HepG2 (cell line): ENCODE measurements around the gene REEP6. TPM values are rescaled to one million over a fixed set of nuclear protein-coding genes. Genes with fewer than 3 reads are reported as not detected.
A peak's percentile ranks its signal among the peaks of the same experiment; 100 is the strongest.

Source experiments
- ATF3 ChIP-seq: sonication (generic); formaldehyde crosslinking; IDR thresholded peaks from 2 replicates; pipeline ENCODE4 v1.4.0; 2020; ENCODE audit warnings: missing genetic modification reagents
- ATM ChIP-seq: fragments of 450-650 bp; IDR thresholded peaks from 2 replicates; pipeline ENCODE4 v1.7.1; 2017; ENCODE audit warnings: mild to moderate bottlenecking, borderline replicate concordance
- CBX1 ChIP-seq: IDR thresholded peaks from one replicate; pipeline ENCODE4 v1.6.1; 2016; ENCODE audit warnings: antibody characterized with exemption, low read depth
- EP300 ChIP-seq, 3 experiments: sonication (generic) in 1 of 3; formaldehyde crosslinking in 1 of 3; IDR thresholded peaks; 2 replicates each; pipeline versions ENCODE4 v1.5.1 to v1.6.1; 2011 to 2020; ENCODE audit warnings: low read depth in 2 of 3, low read length in 2 of 3, borderline replicate concordance in 1 of 3, improper control_type of control experiment in 1 of 3, mild to moderate bottlenecking in 1 of 3, missing genetic modification reagents in 1 of 3, moderate library complexity in 1 of 3
- GMEB1 ChIP-seq: sonication (generic); formaldehyde crosslinking; IDR thresholded peaks from 2 replicates; pipeline ENCODE4 v1.5.1; 2020; ENCODE audit warnings: missing genetic modification reagents, mild to moderate bottlenecking, borderline replicate concordance
- GZF1 ChIP-seq: sonication (generic); formaldehyde crosslinking; IDR thresholded peaks from 2 replicates; pipeline ENCODE4 v1.5.1; 2020; ENCODE audit warnings: mild to moderate bottlenecking, missing genetic modification reagents
- HDAC2 ChIP-seq: sonication (generic); formaldehyde crosslinking; IDR thresholded peaks from 2 replicates; pipeline ENCODE4 v1.4.0; 2020; ENCODE audit warnings: missing genetic modification reagents
- HINFP ChIP-seq: sonication (generic); formaldehyde crosslinking; IDR thresholded peaks from 2 replicates; pipeline ENCODE4 v1.4.0; 2020; ENCODE audit warnings: low read depth, mild to moderate bottlenecking, missing genetic modification reagents
- IRF1 ChIP-seq: sonication (generic); formaldehyde crosslinking; IDR thresholded peaks from 2 replicates; pipeline ENCODE4 v1.4.0; 2020; ENCODE audit warnings: low read depth, mild to moderate bottlenecking, missing genetic modification reagents
- NRL ChIP-seq: sonication (generic); formaldehyde crosslinking; IDR thresholded peaks from 2 replicates; pipeline ENCODE4 v1.5.0; 2020; ENCODE audit warnings: missing genetic modification reagents, mild to moderate bottlenecking, moderate library complexity, borderline replicate concordance
- PAF1 ChIP-seq: IDR thresholded peaks from 2 replicates; pipeline ENCODE4 v1.6.1; 2016; ENCODE audit warnings: missing genetic modification reagents, missing compliant biosample characterization
- POLR2A ChIP-seq, 2 experiments: IDR thresholded peaks; 2 replicates each; pipeline ENCODE4 v1.6.1; 2011; ENCODE audit warnings: low read depth in 2 of 2, low read length in 2 of 2, mild to moderate bottlenecking in 1 of 2, moderate library complexity in 1 of 2; ENCODE audit not compliant: insufficient read depth in 1 of 2
- TCF7L2 ChIP-seq: IDR thresholded peaks from 2 replicates; pipeline ENCODE4 v1.6.1; 2011; ENCODE audit warnings: mild to moderate bottlenecking, low read depth, low read length, moderate library complexity
- TGIF2 ChIP-seq: IDR thresholded peaks from 2 replicates; pipeline ENCODE4 v1.6.1; 2016; ENCODE audit warnings: control low read depth, missing compliant biosample characterization
- ZFP36L1 ChIP-seq: sonication (generic); formaldehyde crosslinking; IDR thresholded peaks from 2 replicates; pipeline ENCODE4 v1.8.0; 2022; ENCODE audit warnings: mild to moderate bottlenecking, missing genetic modification reagents, moderate library complexity
- ZKSCAN8 ChIP-seq: IDR thresholded peaks from 2 replicates; pipeline ENCODE4 v1.6.1; 2016; ENCODE audit warnings: borderline replicate concordance, missing genetic modification reagents, missing compliant biosample characterization
- ZNF205 ChIP-seq: IDR thresholded peaks from 2 replicates; pipeline ENCODE4 v1.6.1; 2018; ENCODE audit warnings: missing biosample characterization, missing genetic modification reagents
- ZNF30 ChIP-seq: sonication (generic); formaldehyde crosslinking; IDR thresholded peaks from 2 replicates; pipeline ENCODE4 v1.5.0; 2020; ENCODE audit warnings: mild to moderate bottlenecking, missing genetic modification reagents
- ZNF446 ChIP-seq: sonication (generic); formaldehyde crosslinking; IDR thresholded peaks from 2 replicates; pipeline ENCODE4 v1.5.0; 2020; ENCODE audit warnings: mild to moderate bottlenecking, missing genetic modification reagents
- ZNF570 ChIP-seq: sonication (generic); formaldehyde crosslinking; IDR thresholded peaks from 2 replicates; pipeline ENCODE4 v1.4.0; 2020; ENCODE audit warnings: mild to moderate bottlenecking, missing genetic modification reagents, borderline replicate concordance
- ZNF770 ChIP-seq: sonication (generic); formaldehyde crosslinking; IDR thresholded peaks from 2 replicates; pipeline ENCODE4 v1.5.0; 2020; ENCODE audit warnings: mild to moderate bottlenecking, missing genetic modification reagents
- ZNF839 ChIP-seq: sonication (generic); formaldehyde crosslinking; IDR thresholded peaks from 2 replicates; pipeline ENCODE4 v1.4.0; 2020; ENCODE audit warnings: missing genetic modification reagents, mild to moderate bottlenecking, borderline replicate concordance
- ZSCAN25 ChIP-seq: sonication (generic); formaldehyde crosslinking; IDR thresholded peaks from 2 replicates; pipeline ENCODE4 v1.8.0; 2022; ENCODE audit warnings: mild to moderate bottlenecking, missing genetic modification reagents
- polyA plus RNA-seq, 8 experiments: library from polyadenylated mRNA; depleted of rRNA in 3 of 8; stranded (reverse) in 7 of 8; unstranded in 1 of 8; fragments of >200 nt; fragmentation: Illumina TruSeq in 4 of 8; extraction: Trizol in 4 of 8; gene quantifications; 2 replicates each; pipeline versions ENCODE4 v1.2.1 to v1.2.3, GENCODE V29; 2011 to 2016; ENCODE audit warnings: low read depth in 4 of 8, missing spikeins in 1 of 8, mixed read lengths in 1 of 8; ENCODE audit not compliant: insufficient read depth in 1 of 8
- total RNA-seq, 5 experiments: library from RNA; depleted of rRNA; stranded (reverse); fragments of >200 nt; fragmentation: Illumina TruSeq; extraction: Trizol; gene quantifications; 2 replicates each; pipeline ENCODE4 v1.2.3, GENCODE V29; 2016; ENCODE audit warnings: low read depth in 1 of 5
- TF ChIP-seq, protein P1 (sequence below): sonication (generic); formaldehyde crosslinking; IDR thresholded peaks from 2 replicates; pipeline ENCODE4 v1.4.0; 2020; ENCODE audit warnings: mild to moderate bottlenecking, missing genetic modification reagents

The REEP6 gene
- total and polyA plus RNA-seq, 2 of the 13 experiments (the other 11 are each of a cell fraction or from before 2014, with no cell fraction given): 10.0 to 28.8 TPM

DNA sequence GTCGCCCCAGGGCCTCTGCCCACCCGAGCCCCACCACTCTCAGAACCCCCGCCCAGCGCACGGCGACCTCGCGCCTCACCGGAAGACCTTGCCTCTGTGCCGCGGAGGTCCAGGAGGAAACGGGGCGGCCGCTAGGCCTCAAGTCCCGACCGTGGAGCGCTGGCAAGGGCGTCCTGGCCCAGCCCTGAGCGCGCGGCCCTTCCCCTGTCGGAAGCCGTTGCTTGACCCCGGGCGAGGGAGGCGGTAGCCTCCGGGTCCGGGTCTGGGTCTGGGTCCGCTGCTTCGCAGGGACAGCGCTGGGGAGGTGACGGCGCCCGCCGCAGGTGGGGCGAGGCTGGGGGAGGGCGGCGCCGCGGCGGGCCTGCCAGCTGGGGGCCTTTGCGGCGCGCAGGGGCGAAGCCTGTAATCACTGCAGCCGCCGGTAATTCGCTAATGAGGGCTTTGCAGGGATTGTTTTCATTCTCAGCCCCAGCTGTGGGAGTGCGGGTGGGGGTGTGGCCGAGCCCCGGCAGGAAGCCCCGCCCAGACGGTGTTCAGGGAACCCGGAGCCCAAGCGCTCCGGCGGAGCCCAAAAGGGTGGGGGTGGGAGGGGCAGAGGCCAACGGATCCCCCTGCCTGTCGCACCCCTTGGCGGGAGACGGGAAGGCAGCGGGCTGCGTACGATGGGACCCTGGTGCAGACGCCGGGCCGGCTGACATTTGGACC lies 20.5 kb upstream of the REEP6 start (continued):
- TF ChIP-seq ZNF446 (CRISPR knock-in tag) (0 out of 2 replicates have a peak, but pooled peaks have one; percentile 34), ZKSCAN8 (CRISPR knock-in tag) (no peak), ZNF839 (CRISPR knock-in tag) (no peak), TGIF2 (no peak), ZNF570 (CRISPR knock-in tag) (no peak), GMEB1 (CRISPR knock-in tag) (peak; percentile 7; the same call in 1 of the 2 replicates), HDAC2 (CRISPR knock-in tag) (no peak), IRF1 (CRISPR knock-in tag) (no peak), ATM (no peak), EP300 (IDR thresholded peaks at IDR 0.05; ENCODE audit: low read depth in 2 of 2, low read length in 2 of 2) (no peak), EP300 (CRISPR knock-in tag; IDR thresholded peaks at IDR 0.05; ENCODE audit: borderline replicate concordance) (no peak), NRL (no peak), ZNF30 (CRISPR knock-in tag) (no peak), POLR2A (IDR thresholded peaks at IDR 0.05; ENCODE audit: insufficient read depth in 1 of 2, low read depth in 2 of 2, low read length in 2 of 2) (no peak), ZNF770 (CRISPR knock-in tag) (peak; percentile 49; the same call in 1 of the 2 replicates), GZF1 (CRISPR knock-in tag) (no peak), ATF3 (CRISPR knock-in tag) (no peak), PAF1 (CRISPR knock-in tag) (no peak), HINFP (CRISPR knock-in tag) (0 out of 2 replicates have a peak, but pooled peaks have one; percentile 15), TCF7L2 (no peak), ZFP36L1 (CRISPR knock-in tag) (no peak), ZSCAN25 (no peak), ZNF205 (CRISPR knock-in tag) (no peak), CBX1 (no peak)
- TF ChIP-seq, protein P1, sequence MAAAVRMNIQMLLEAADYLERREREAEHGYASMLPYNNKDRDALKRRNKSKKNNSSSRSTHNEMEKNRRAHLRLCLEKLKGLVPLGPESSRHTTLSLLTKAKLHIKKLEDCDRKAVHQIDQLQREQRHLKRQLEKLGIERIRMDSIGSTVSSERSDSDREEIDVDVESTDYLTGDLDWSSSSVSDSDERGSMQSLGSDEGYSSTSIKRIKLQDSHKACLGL: no peak; the same call in 1 of the 2 replicates
